Esophagus muscularis mucosa (tissue), 4 donors: ENCODE results near the gene MAGI1.

ENCODE experiments used
- CTCF ChIP-seq, 3 experiments: fragments of 200-600 bp in 2 of 3; fragments of 450-650 bp in 1 of 3; sonication (generic) in 2 of 3; IDR thresholded peaks; one replicate each; pipeline ENCODE4 v1.5.1; 2017 to 2019; ENCODE audit warnings: antibody characterized with exemption in 3 of 3, mild to moderate bottlenecking in 2 of 3, moderate library complexity in 1 of 3
- EP300 ChIP-seq: sonication (generic); formaldehyde crosslinking; IDR thresholded peaks from one replicate; pipeline ENCODE4 v1.6.1; 2017; ENCODE audit warnings: antibody characterized with exemption
- POLR2A ChIP-seq: fragments of 450-650 bp; IDR thresholded peaks from one replicate; pipeline ENCODE4 v1.6.1; 2017; ENCODE audit warnings: antibody characterized with exemption, moderate library complexity, mild to moderate bottlenecking, low read depth
- POLR2AphosphoS5 ChIP-seq, 2 donors: sonication (generic); formaldehyde crosslinking; IDR thresholded peaks; one replicate each; pipeline ENCODE4 v1.6.1; 2017; ENCODE audit warnings: antibody characterized with exemption in 2 of 2

- TF ChIP-seq CTCF (IDR thresholded peaks at IDR 0.05) = no peak
- no peak for TF ChIP-seq POLR2AphosphoS5 (IDR thresholded peaks at IDR 0.05)
- no peak for TF ChIP-seq POLR2A
- TF ChIP-seq EP300 = no peak
Measured at GRCh38 chr3:65961128-65961527, 77.6 kb downstream of the MAGI1 start.
